ENCODE results near the gene KRTAP19-8. TPM values are rescaled to one million over a fixed set of nuclear protein-coding genes. Genes with fewer than 3 reads are reported as not detected.

Gene KRTAP19-8
- total RNA-seq, 1 donor = not detected

DNA sequence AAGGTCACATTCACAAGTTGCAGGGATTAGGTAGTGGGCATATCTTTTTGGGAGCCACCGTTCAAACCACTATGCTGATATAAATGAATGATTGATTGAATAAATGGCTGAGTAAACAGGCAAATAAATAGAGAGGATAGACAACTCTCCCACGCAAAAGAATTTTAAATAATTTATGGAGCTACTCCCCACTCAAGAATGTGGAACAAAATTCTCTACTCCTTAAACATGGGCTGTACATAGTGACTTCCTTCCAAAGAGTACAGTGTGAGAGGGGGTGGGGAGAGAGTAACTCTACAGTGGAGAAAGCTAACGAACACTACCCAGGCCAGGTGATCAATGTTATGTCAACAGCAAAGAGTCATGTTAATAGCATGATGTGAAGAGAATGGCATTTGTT is 40.7 kb downstream of the KRTAP19-8 start:
- no peak for DNase-seq (ENCODE audit: low read depth)
- TF ChIP-seq, protein P1, sequence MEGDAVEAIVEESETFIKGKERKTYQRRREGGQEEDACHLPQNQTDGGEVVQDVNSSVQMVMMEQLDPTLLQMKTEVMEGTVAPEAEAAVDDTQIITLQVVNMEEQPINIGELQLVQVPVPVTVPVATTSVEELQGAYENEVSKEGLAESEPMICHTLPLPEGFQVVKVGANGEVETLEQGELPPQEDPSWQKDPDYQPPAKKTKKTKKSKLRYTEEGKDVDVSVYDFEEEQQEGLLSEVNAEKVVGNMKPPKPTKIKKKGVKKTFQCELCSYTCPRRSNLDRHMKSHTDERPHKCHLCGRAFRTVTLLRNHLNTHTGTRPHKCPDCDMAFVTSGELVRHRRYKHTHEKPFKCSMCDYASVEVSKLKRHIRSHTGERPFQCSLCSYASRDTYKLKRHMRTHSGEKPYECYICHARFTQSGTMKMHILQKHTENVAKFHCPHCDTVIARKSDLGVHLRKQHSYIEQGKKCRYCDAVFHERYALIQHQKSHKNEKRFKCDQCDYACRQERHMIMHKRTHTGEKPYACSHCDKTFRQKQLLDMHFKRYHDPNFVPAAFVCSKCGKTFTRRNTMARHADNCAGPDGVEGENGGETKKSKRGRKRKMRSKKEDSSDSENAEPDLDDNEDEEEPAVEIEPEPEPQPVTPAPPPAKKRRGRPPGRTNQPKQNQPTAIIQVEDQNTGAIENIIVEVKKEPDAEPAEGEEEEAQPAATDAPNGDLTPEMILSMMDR (IDR thresholded peaks at IDR 0.05; ENCODE audit: insufficient read depth, low read depth, low read length) = no peak
- H3K4me3 ChIP-seq (ENCODE audit: low read depth, low read length) = no peak overlapping the region

DNA sequence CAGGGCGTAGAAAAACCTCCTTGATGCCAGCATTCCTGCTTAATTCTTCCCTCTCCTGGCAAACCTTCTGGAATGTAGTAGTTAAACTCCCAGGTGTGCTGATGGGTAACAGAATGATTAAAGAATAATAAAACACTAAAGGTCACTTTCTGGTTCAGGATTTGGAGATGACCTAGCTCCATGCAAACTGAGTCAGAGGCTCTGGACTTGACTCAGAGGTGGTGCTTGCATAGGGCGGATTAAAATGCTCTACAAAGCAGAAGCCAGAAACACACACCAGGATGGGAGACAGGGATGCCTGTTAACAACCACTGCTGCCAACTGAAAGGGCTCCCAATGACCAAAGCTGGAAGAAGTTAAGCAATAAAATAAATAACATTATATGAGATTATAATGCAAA is 41.5 kb downstream of the KRTAP19-8 start:
- no peak overlapping the region for H3K4me3 ChIP-seq (ENCODE audit: low read depth, low read length)
- TF ChIP-seq, protein P1 (IDR thresholded peaks at IDR 0.05; ENCODE audit: insufficient read depth, low read depth, low read length) = no peak
- DNase-seq (ENCODE audit: low read depth) = no peak

DNA sequence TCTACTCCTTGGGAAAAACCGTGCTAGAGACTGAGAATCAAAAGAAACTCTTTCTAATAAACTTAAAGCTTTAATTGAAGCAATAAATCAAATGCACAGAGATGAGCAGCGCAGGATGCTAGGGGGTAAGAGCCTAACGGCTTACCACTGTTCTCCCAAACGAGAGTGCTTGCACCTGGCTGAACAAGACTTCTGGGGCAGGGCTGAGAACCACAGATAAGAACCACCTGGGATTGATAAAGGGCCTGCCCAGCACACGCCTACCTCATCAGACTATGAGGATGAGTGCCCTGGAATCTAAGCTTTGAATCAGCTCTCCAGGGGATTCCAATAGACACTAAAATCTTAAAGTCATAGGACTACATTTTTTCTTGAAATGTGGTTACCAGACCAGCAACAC is 43.3 kb downstream of the KRTAP19-8 start:
- DNase-seq (ENCODE audit: low read depth) = no peak
- TF ChIP-seq, protein P1 (IDR thresholded peaks at IDR 0.05; ENCODE audit: insufficient read depth, low read depth, low read length) = no peak
- no peak overlapping the region for H3K4me3 ChIP-seq (ENCODE audit: low read depth, low read length)

DNA sequence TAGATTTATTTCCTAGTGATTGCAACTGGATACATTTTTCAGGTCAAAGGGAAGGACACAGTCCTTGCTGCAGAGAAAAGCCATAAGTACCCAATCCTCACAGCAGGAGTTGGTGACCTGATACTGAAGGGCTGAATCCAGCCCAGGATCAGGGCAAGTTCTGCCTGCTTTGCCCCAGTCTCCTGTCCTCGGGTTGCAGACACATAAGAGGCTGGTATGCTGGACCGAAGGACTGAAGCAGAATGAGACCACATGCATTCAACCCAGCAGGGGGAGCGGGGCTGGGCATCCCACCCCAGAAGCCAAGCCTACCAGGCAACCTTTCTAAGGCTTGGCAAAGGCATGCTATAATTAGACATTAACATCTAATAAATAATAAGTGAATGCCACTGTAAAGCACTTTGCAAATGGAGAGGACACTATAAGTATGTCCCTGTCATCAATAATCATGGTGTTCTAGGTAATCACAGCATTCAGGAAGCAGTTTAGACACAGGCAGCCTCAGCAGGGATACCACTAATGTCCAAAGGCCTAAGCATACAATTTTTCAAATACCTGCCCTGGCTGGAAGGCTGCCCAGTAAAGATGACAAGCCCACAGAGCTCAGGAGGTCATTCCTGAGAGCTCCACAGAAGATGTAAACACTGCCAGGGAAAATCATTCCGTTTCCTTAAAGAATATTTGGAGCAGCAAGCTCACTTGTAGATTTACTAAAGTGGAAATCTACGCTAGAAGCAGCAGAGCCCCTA is 47.6 kb downstream of the KRTAP19-8 start:
- no peak overlapping the region for H3K4me3 ChIP-seq (ENCODE audit: low read depth, low read length)
- no peak for DNase-seq (ENCODE audit: low read depth)
- TF ChIP-seq, protein P1 (IDR thresholded peaks at IDR 0.05; ENCODE audit: insufficient read depth, low read depth, low read length) = no peak

DNA sequence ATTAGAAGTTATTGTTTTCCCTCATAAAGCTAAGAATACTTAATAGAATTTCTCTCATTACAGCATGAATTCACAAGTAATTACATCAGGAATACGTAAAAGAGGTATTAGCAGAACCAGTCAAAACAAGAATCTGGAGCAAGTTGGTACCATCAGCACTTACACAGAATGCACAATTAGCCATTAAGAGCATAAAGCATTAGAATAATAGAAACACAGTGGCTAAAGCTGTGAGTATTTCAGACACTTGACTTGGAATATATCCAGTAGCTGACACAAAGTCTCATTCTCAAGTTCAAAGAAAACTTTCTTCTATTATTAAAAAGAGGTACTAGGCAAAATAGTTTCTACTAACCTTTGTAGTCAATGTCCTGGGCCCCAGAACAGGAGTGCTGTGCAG is 49.6 kb downstream of the KRTAP19-8 start:
- H3K4me3 ChIP-seq (ENCODE audit: low read depth, low read length) = no peak overlapping the region
- TF ChIP-seq, protein P1 (IDR thresholded peaks at IDR 0.05; ENCODE audit: insufficient read depth, low read depth, low read length) = no peak
- no peak for DNase-seq (ENCODE audit: low read depth)

Other genes starting within 250 kb of the KRTAP19-8 start
- gene KRTAP8-1, start 225.2 kb downstream of the KRTAP19-8 start, total RNA-seq = not detected in 2 replicates
- gene KRTAP7-1, start 208.7 kb downstream of the KRTAP19-8 start, total RNA-seq = not detected in 2 replicates
- gene KRTAP11-1, start 156.9 kb downstream of the KRTAP19-8 start, total RNA-seq = not detected in 2 replicates